Mesendoderm (in vitro differentiated cells): ENCODE data around the gene CREG2.

Experiments
- DNase-seq: peaks from one replicate; pipeline ENCODE4 v3.0.0; 2013
- H2AK5ac ChIP-seq: 2 replicates; pipeline ENCODE4 v1.6.1; 2013; ENCODE audit warnings: low read length, inconsistent platforms
- H2BK120ac ChIP-seq: 2 replicates; pipeline ENCODE4 v1.6.1; 2013; ENCODE audit warnings: low read depth, mild to moderate bottlenecking, low read length, moderate library complexity, mixed read lengths
- H2BK15ac ChIP-seq: replicated peaks from 2 replicates; pipeline ENCODE4 v1.6.1; 2013; ENCODE audit warnings: low read depth, mild to moderate bottlenecking, moderate library complexity
- H2BK5ac ChIP-seq: 2 replicates; pipeline ENCODE4 v1.6.1; 2013; ENCODE audit warnings: low read length, inconsistent platforms
- H3K18ac ChIP-seq: 2 replicates; pipeline ENCODE4 v1.6.1; 2013; ENCODE audit warnings: mild to moderate bottlenecking, low read length, mixed read lengths
- H3K23ac ChIP-seq: one replicate; pipeline ENCODE4 v1.6.1; 2013; ENCODE audit warnings: low read length
- H3K27ac ChIP-seq: 2 replicates; pipeline ENCODE4 v1.5.1; 2013; ENCODE audit warnings: low read depth, mild to moderate bottlenecking, inconsistent platforms, low read length, moderate library complexity
- H3K27me3 ChIP-seq: 2 replicates; pipeline ENCODE4 v1.6.1; 2013; ENCODE audit warnings: low read length, control low read depth, mild to moderate bottlenecking, inconsistent platforms; ENCODE audit not compliant: insufficient read depth, poor library complexity
- H3K36me3 ChIP-seq: 2 replicates; pipeline ENCODE4 v1.6.1; 2013; ENCODE audit warnings: low read length, inconsistent platforms; ENCODE audit not compliant: control insufficient read depth, insufficient read depth
- H3K4ac ChIP-seq: one replicate; pipeline ENCODE4 v1.6.1; 2013; ENCODE audit warnings: low read depth, mild to moderate bottlenecking, low read length, moderate library complexity
- H3K4me1 ChIP-seq: 2 replicates; pipeline ENCODE4 v1.6.1; 2013; ENCODE audit warnings: low read depth, low read length, inconsistent platforms; ENCODE audit not compliant: control insufficient read depth
- H3K4me2 ChIP-seq: 2 replicates; pipeline ENCODE4 v1.6.1; 2013; ENCODE audit warnings: low read length
- H3K4me3 ChIP-seq: 2 replicates; pipeline ENCODE4 v1.5.1; 2013; ENCODE audit warnings: mild to moderate bottlenecking, low read length
- H3K56ac ChIP-seq: one replicate; pipeline ENCODE4 v1.6.1; 2013; ENCODE audit warnings: low read length
- H3K79me1 ChIP-seq: 2 replicates; pipeline ENCODE4 v1.6.1; 2013; ENCODE audit warnings: low read length, inconsistent platforms
- H3K79me2 ChIP-seq: 2 replicates; pipeline ENCODE4 v1.6.1; 2013; ENCODE audit warnings: mild to moderate bottlenecking, low read length; ENCODE audit not compliant: control insufficient read depth, insufficient read depth
- H3K9ac ChIP-seq: 2 replicates; pipeline ENCODE4 v1.6.1; 2013; ENCODE audit warnings: low read length, inconsistent platforms
- H4K5ac ChIP-seq: one replicate; pipeline ENCODE4 v1.6.1; 2013; ENCODE audit warnings: low read length
- H4K8ac ChIP-seq: one replicate; pipeline ENCODE4 v1.6.1; 2013; ENCODE audit warnings: low read depth, mild to moderate bottlenecking, control low read depth, low read length, moderate library complexity
- WGBS: extraction: QIAGEN DNeasy Blood & Tissue Kit; methylation state at CpG from one replicate; pipeline ENCODE4 v1.1.7; 2013; ENCODE audit warnings: low lambda C conversion rate, missing lambda C conversion rate; ENCODE audit not compliant: insufficient coverage; ENCODE audit errors: extremely low coverage; 5-methylcytosine and 5-hydroxymethylcytosine counted together

CREG2 gene

GRCh38 chr2:101430156-101430555, 42.9 kb upstream of the CREG2 start:
- WGBS = no CpG with 5 or more reads among the region's 2 CpGs
- no peak overlapping the region for H3K56ac ChIP-seq

DNA sequence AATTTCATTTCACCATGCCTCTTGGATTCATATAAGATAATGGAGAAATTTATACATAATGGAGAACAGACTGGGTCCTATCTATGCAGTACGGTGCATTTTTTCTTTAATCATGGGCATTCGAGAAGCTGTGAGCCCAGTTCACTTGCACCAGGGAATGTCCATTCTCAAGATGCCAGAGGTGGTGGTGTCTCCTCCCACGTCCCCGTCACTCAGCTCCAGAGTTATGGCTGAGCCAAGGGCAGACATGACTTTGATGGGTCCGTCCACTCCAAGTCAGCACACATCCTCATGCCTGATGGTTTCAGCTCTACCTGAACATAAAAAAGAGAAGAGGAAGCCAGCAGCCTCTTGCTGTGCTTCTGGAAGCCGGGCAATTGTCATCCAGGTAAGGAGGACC, 42.1 kb upstream of the CREG2 start:
- Histone ChIP-seq H2AK5ac (no peak overlapping the region), H4K5ac (no peak overlapping the region), H2BK5ac (no peak overlapping the region), H3K36me3 (no peaks in the 10 kb centered on the region), H3K4me3 (no peak overlapping the region), H3K4me2 (no peak overlapping the region), H3K79me1 (no peaks in the 10 kb centered on the region), H3K9ac (no peak overlapping the region), H4K8ac (no peak overlapping the region), H3K4ac (no peak overlapping the region), H3K27ac (no peak overlapping the region), H3K79me2 (no peaks in the 10 kb centered on the region), H2BK120ac (no peak overlapping the region), H3K18ac (no peak overlapping the region), H2BK15ac (no peak overlapping the region), H3K4me1 (peaks cover 2% of the 10 kb centered on the region), H3K23ac (no peak overlapping the region), H3K27me3 (no peaks in the 10 kb centered on the region), H3K56ac (no peak overlapping the region)
- DNase-seq = no peak
- no CpG with 5 or more reads among the region's 6 CpGs for WGBS

More at GRCh38 chr2:101430156-101430555, 42.9 kb upstream of the CREG2 start:
- H3K4me2 ChIP-seq = no peak overlapping the region
- H4K5ac ChIP-seq = no peak overlapping the region
- no peak overlapping the region for H3K23ac ChIP-seq
- no peaks in the 10 kb centered on the region for H3K36me3 ChIP-seq
- H2BK5ac ChIP-seq = no peak overlapping the region
- no peak overlapping the region for H3K18ac ChIP-seq
- H3K4me3 ChIP-seq = no peak overlapping the region
- no peak overlapping the region for H2BK120ac ChIP-seq
- H3K4me1 ChIP-seq = peaks cover 2% of the 10 kb centered on the region
- no peaks in the 10 kb centered on the region for H3K79me1 ChIP-seq
- H3K27me3 ChIP-seq = no peaks in the 10 kb centered on the region
- DNase-seq = no peak
- H4K8ac ChIP-seq = no peak overlapping the region
- H3K4ac ChIP-seq = no peak overlapping the region
- no peak overlapping the region for H2AK5ac ChIP-seq
- H2BK15ac ChIP-seq = no peak overlapping the region
- H3K79me2 ChIP-seq = no peaks in the 10 kb centered on the region
- no peak overlapping the region for H3K27ac ChIP-seq
- H3K9ac ChIP-seq = no peak overlapping the region

GRCh38 chr2:101428422-101429176, 41.3 kb upstream of the CREG2 start:
- Histone ChIP-seq H3K27me3 (no peaks in the 10 kb centered on the region), H3K23ac (no peak overlapping the region), H3K79me2 (no peaks in the 10 kb centered on the region), H3K4me3 (no peak overlapping the region), H3K9ac (no peak overlapping the region), H3K4me1 (no peaks in the 10 kb centered on the region), H2BK15ac (no peak overlapping the region), H2BK120ac (no peak overlapping the region), H3K56ac (no peak overlapping the region), H3K18ac (no peak overlapping the region), H3K36me3 (no peaks in the 10 kb centered on the region), H3K4me2 (no peak overlapping the region), H3K4ac (no peak overlapping the region), H4K5ac (no peak overlapping the region), H4K8ac (no peak overlapping the region), H3K27ac (no peak overlapping the region), H2BK5ac (no peak overlapping the region), H3K79me1 (no peaks in the 10 kb centered on the region), H2AK5ac (no peak overlapping the region)
- no peak for DNase-seq
- no CpG with 5 or more reads among the region's 10 CpGs for WGBS

DNA sequence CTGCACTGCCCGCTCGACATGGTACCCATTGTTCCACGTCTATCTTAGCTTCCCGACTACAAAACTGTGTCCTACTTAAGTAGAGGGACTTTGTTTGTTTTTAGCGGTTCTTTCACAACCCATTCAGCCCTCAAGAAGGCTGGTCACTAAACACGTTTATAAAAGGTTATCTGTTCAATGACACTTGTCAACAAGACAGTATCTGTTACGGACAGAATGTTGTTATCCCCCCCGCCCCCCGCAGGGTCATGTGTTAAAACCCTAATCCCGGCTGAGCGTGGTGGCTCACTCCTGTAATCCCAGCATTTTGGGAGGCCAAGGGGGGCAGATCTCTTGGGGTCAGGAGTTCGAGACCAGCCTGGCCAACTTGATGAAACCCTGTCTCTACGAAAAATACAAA, 40.4 kb upstream of the CREG2 start:
- Histone ChIP-seq H3K9ac (no peak overlapping the region), H2BK5ac (no peak overlapping the region), H3K18ac (no peak overlapping the region), H3K79me1 (no peaks in the 10 kb centered on the region), H2AK5ac (no peak overlapping the region), H3K4me3 (no peak overlapping the region), H3K4ac (no peak overlapping the region), H3K4me1 (no peaks in the 10 kb centered on the region), H2BK120ac (no peak overlapping the region), H3K27me3 (no peaks in the 10 kb centered on the region), H4K5ac (no peak overlapping the region), H3K23ac (no peak overlapping the region), H3K4me2 (no peak overlapping the region), H4K8ac (no peak overlapping the region), H3K56ac (no peak overlapping the region), H3K36me3 (no peaks in the 10 kb centered on the region), H2BK15ac (no peak overlapping the region), H3K27ac (no peak overlapping the region), H3K79me2 (no peaks in the 10 kb centered on the region)
- no peak for DNase-seq
- no CpG with 5 or more reads among the region's 13 CpGs for WGBS

- no peak for DNase-seq
- Histone ChIP-seq H2BK120ac (no peak overlapping the region), H3K56ac (no peak overlapping the region), H3K79me1 (no peaks in the 10 kb centered on the region), H3K27ac (no peak overlapping the region), H4K8ac (no peak overlapping the region), H2BK15ac (no peak overlapping the region), H3K18ac (no peak overlapping the region), H4K5ac (no peak overlapping the region), H3K4me3 (no peak overlapping the region), H3K4me1 (no peaks in the 10 kb centered on the region), H3K4me2 (no peak overlapping the region), H2BK5ac (no peak overlapping the region), H3K4ac (no peak overlapping the region), H3K36me3 (no peaks in the 10 kb centered on the region), H3K9ac (no peak overlapping the region), H2AK5ac (no peak overlapping the region), H3K79me2 (no peaks in the 10 kb centered on the region), H3K23ac (no peak overlapping the region), H3K27me3 (no peaks in the 10 kb centered on the region)
- WGBS = no CpG with 5 or more reads among the region's 7 CpGs
These were observed 39.9 kb upstream of the CREG2 start for GRCh38 chr2:101427240-101427639.

DNA sequence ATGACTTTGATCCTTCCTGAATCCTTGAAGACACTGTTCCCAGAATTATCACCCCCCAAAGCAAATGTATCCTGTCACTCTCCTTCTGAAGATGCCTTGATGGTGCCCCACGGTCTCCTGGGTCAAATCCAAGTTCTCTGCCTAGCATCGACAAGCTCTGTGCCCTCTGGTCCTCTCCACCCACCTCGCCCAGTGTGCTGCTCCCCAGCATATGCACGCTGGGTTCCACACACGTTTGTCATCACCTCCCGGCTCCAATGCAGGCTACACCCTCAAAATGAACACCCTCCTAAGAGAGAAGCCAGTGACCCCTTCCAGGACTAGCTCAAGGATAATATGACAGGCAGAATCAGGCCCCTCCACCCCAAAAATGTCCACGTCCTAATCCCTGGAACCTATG, 39.5 kb upstream of the CREG2 start:
- DNase-seq = no peak
- no peak overlapping the region for H4K5ac ChIP-seq
- no peak overlapping the region for H4K8ac ChIP-seq
- no peak overlapping the region for H3K56ac ChIP-seq
- no peak overlapping the region for H3K4me2 ChIP-seq
- no peak overlapping the region for H3K27ac ChIP-seq
- H3K18ac ChIP-seq = no peak overlapping the region
- H3K4me1 ChIP-seq = no peaks in the 10 kb centered on the region
- H3K9ac ChIP-seq = no peak overlapping the region
- no peak overlapping the region for H2BK5ac ChIP-seq
- H3K79me1 ChIP-seq = no peaks in the 10 kb centered on the region
- no peaks in the 10 kb centered on the region for H3K79me2 ChIP-seq
- no peaks in the 10 kb centered on the region for H3K27me3 ChIP-seq
- no peak overlapping the region for H2BK15ac ChIP-seq
- no peak overlapping the region for H2AK5ac ChIP-seq
- H3K4ac ChIP-seq = no peak overlapping the region
- no peak overlapping the region for H3K23ac ChIP-seq
- no peak overlapping the region for H2BK120ac ChIP-seq
- no CpG with 5 or more reads among the region's 7 CpGs for WGBS
- H3K4me3 ChIP-seq = no peak overlapping the region
- H3K36me3 ChIP-seq = no peaks in the 10 kb centered on the region
